Astrocyte of the cerebellum (primary cell): ENCODE measurements around the gene LETM1.

Source experiments
- DNase-seq: peaks from one replicate; pipeline ENCODE4 v3.0.0-alpha.2; 2011; ENCODE audit warnings: low read depth
- H3K4me3 ChIP-seq: 2 replicates; pipeline ENCODE4 v1.5.1; 2011; ENCODE audit warnings: mild to moderate bottlenecking, low read depth, low read length, moderate library complexity
- in situ Hi-C: cut with HindIII; loops from 2 replicates; pipeline ENCODE4 v1.10.0; 2017; ENCODE audit warnings: low sequenced_read_pairs
- TF ChIP-seq, protein P1 (sequence below): IDR thresholded peaks from 2 replicates; pipeline ENCODE4 v1.5.1; 2012; ENCODE audit warnings: low read length, low read depth, moderate library complexity, mild to moderate bottlenecking; ENCODE audit errors: missing control alignments

LETM1 gene

DNA sequence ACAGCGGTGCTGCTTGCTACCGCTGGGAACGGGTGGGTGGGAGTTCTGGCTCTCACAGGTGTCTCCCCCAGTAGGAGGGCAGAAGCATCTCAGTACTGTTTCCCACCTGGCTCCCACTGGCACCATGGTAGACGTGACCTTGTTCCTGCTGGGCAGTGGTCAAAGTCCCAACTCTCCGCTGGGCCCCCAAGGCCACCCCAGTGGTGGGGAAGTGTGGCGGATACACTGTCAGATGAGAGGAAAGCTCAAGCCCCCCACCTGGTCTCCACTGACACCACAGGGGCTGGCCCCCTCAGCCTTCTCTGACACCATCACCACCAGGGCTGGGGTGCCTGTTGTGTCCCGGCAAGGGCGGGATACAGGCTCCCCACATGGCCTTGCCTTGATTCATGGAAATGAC lies 24.6 kb downstream of the LETM1 start:
- no peak for DNase-seq
- TF ChIP-seq, protein P1, sequence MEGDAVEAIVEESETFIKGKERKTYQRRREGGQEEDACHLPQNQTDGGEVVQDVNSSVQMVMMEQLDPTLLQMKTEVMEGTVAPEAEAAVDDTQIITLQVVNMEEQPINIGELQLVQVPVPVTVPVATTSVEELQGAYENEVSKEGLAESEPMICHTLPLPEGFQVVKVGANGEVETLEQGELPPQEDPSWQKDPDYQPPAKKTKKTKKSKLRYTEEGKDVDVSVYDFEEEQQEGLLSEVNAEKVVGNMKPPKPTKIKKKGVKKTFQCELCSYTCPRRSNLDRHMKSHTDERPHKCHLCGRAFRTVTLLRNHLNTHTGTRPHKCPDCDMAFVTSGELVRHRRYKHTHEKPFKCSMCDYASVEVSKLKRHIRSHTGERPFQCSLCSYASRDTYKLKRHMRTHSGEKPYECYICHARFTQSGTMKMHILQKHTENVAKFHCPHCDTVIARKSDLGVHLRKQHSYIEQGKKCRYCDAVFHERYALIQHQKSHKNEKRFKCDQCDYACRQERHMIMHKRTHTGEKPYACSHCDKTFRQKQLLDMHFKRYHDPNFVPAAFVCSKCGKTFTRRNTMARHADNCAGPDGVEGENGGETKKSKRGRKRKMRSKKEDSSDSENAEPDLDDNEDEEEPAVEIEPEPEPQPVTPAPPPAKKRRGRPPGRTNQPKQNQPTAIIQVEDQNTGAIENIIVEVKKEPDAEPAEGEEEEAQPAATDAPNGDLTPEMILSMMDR = no peak
- in situ Hi-C loops = no loop called here
- no peak overlapping the region for H3K4me3 ChIP-seq

DNA sequence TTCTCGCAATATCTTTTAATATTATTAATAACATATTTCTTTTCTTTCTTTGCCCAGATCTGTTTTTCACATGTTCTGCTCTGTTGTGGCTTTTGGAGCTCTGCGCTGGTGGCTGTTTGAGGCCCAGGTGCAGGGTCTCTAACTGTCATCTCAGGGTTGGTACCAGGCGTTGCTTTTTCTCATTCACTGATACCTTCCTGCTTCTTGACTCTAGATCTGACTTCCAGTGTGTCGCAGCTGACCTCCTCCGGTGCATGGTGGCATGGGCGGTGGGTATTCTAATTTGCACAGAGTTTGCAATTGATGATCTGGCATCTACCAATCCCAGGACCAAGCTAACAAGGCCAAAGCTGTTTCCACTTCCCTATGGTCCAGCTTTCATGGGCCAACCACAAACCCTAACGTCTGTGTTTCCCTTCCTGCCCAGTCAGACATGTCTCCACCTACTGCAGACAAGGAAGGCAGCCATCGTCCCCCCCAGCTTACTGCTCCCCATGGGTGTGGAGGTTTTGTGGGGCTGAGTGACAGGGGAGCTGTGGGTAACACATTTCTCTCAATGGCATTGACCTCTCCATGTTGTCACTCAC lies 25.2 kb downstream of the LETM1 start:
- TF ChIP-seq, protein P1 = no peak
- no peak overlapping the region for H3K4me3 ChIP-seq
- in situ Hi-C loops = no loop called here
- no peak for DNase-seq

DNA sequence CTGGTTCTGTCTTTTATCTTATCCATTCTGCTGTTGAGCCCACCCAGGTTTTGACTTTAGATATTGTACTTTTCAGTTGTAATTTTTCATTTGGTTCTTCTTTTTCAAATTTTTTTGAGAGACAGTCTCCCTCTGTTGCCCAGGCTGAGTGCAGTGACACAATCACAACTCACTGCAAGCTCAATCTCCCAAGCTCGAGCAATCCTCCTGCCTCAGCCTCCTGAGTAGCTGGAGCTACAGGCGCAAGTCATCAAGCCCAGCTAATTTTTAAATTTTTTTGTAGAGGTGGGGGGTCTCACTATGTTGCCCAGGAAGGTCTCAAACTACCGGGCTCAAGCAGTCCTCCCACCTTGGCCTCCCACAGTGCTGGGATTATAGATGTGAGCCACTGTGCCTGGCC lies 25.7 kb downstream of the LETM1 start:
- TF ChIP-seq, protein P1 = no peak
- in situ Hi-C loops = no loop called here
- DNase-seq = no peak
- H3K4me3 ChIP-seq = no peak overlapping the region

DNA sequence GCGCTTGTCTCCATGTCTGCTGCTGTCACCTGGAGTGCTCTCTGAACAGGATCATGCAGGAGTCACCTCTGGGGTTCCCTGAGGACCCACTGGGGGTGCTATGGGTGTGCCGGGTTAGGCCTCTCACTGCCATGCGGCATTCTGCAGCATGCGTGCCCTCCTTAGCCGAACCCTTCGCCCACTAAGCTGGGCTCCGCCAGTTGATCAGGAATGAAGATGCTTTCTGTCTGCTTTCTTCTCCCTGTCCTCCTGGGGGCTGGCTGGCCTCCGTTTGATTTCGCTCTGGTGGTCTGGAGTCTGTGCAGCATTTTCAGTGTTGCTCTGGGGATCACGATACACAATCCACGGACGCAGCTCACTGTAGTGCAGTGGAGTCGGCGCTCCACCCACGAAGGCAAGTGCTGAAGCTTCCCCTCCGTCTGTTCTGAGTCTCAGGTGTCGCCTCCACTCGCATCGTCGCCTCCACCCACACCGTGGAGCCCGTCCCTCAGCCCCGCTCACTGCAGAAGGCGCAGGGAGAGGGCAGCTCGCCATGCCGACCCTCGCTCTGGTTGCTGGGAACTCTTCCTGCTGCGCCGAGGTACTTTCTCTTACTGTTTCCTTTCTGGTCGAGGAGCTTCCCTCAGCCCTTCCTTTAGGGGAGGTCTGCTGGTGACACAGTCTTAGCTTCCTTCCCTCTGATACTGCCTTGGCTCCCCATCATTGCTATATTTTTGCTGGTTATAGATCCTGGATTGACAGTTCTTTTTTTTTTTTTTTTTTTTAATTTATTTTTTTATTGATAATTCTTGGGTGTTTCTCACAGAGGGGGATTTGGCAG lies 29.2 kb downstream of the LETM1 start:
- no peak for DNase-seq
- H3K4me3 ChIP-seq = no peak overlapping the region
- in situ Hi-C loops = no loop called here
- TF ChIP-seq, protein P1 = no peak

DNA sequence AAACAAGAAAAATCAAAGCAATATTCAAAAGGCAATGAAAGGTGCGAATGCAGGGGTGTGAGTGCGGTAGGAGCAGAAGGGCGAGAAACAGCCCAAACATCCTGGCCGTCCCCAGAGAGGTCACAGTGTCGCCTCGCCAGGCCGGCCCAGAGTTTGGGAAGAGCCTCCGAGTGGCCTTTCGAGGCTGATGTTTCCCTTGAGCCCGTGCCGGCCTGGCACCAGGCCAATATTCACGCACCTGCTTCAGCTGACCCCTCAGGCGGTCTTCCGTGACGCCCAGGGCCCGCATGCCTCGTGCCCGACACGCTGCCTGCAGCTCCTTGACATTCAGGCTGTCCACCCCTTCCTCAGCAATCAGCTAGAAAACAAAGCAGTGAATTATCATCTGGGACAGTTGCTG lies 30.6 kb downstream of the LETM1 start:
- TF ChIP-seq, protein P1 = no peak
- H3K4me3 ChIP-seq = no peak overlapping the region
- in situ Hi-C loops = no loop called here
- no peak for DNase-seq

DNA sequence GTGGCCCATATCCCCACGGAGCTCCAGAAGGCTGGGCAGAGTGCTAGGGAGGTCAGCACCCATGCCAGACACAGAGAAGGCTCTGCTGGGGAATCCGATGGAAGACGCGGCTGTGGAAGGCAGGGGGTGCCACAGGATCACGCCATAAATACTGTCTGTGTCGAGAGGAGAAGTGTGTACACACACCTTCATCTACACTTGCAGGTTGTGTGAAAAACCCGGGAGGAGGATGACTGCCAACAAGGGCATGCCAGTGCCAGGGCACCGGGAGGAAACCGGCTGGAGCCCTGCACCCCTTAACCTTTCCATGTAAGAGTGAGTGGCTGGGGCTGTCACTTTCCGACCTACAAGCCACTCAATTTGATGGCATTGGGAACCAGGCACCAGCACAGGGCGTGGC lies 31.2 kb downstream of the LETM1 start:
- in situ Hi-C loops = no loop called here
- TF ChIP-seq, protein P1 = no peak
- DNase-seq = no peak
- no peak overlapping the region for H3K4me3 ChIP-seq
